Body of pancreas (tissue), 4 donors: Measurements from ENCODE around the gene NTSR2.

Experiments used
- POLR2A ChIP-seq, 3 donors: fragments of 450-650 bp; IDR thresholded peaks; one replicate each; pipeline ENCODE4 v1.6.1; 2016; ENCODE audit warnings: antibody characterized with exemption in 3 of 3, mild to moderate bottlenecking in 2 of 3
- TF ChIP-seq, protein P1 (sequence below), 7 experiments: fragments of 450-650 bp in 4 of 7; fragments of 200-600 bp in 3 of 7; sonication (generic) in 3 of 7; IDR thresholded peaks; one replicate each; pipeline ENCODE4 v1.5.1; 2016 to 2019; ENCODE audit warnings: antibody characterized with exemption in 7 of 7

DNA sequence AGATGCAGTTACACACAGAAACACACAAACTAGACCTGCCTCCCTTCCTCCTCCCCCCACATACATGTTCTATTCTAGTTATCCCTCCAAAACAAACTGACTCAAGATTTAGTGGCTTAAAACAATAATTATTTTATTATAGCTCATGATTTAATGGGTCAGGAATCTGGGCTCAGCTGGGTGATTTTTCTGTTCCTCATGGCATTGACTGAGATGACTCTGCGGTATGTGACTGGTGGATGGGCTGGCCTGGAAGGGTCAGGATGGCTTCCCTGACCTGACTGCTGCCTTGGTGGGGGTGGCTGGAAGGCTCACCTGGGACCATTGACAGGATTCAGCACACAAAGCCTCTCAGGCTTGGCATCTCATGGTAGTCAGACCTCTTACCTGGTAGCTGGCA is 33.7 kb upstream of the NTSR2 start:
- TF ChIP-seq, protein P1, sequence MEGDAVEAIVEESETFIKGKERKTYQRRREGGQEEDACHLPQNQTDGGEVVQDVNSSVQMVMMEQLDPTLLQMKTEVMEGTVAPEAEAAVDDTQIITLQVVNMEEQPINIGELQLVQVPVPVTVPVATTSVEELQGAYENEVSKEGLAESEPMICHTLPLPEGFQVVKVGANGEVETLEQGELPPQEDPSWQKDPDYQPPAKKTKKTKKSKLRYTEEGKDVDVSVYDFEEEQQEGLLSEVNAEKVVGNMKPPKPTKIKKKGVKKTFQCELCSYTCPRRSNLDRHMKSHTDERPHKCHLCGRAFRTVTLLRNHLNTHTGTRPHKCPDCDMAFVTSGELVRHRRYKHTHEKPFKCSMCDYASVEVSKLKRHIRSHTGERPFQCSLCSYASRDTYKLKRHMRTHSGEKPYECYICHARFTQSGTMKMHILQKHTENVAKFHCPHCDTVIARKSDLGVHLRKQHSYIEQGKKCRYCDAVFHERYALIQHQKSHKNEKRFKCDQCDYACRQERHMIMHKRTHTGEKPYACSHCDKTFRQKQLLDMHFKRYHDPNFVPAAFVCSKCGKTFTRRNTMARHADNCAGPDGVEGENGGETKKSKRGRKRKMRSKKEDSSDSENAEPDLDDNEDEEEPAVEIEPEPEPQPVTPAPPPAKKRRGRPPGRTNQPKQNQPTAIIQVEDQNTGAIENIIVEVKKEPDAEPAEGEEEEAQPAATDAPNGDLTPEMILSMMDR (IDR thresholded peaks at IDR 0.05) = no peak
- TF ChIP-seq POLR2A (IDR thresholded peaks at IDR 0.05) = no peak
